Dermis blood vessel endothelial cell (primary cell): ENCODE data around the gene HMGN3. TPM values are rescaled to one million over a fixed set of nuclear protein-coding genes. Genes with fewer than 3 reads are reported as not detected.

Experiments used
- DNase-seq: peaks from one replicate; pipeline ENCODE4 v3.0.0; 2010
- total RNA-seq: library from RNA; depleted of rRNA; stranded (reverse); fragments of >200 nt; gene quantifications from 2 replicates; pipeline ENCODE4 v1.2.3, GENCODE V29; 2014

Gene HMGN3
- total RNA-seq, 1 donor from 2014 or later = 69.3 TPM

- no peak for DNase-seq
These were observed 50.4 kb downstream of the HMGN3 start for GRCh38 chr6:79184086-79184485.

- DNase-seq = no peak
These were observed 54.4 kb downstream of the HMGN3 start for GRCh38 chr6:79180052-79180451.

- DNase-seq = no peak
These were observed 61.1 kb downstream of the HMGN3 start for GRCh38 chr6:79173378-79173777.

- DNase-seq = peak; percentile 89
These were observed 63.5 kb downstream of the HMGN3 start for GRCh38 chr6:79170959-79171358.

GRCh38 chr6:79170431-79170830, 64.1 kb downstream of the HMGN3 start:
- DNase-seq = no peak

- DNase-seq = no peak
These were observed 65.8 kb downstream of the HMGN3 start for GRCh38 chr6:79168695-79168980.

GRCh38 chr6:79167931-79168694, 66.4 kb downstream of the HMGN3 start:
- DNase-seq = peak; percentile 66

GRCh38 chr6:79159846-79160245, 74.6 kb downstream of the HMGN3 start:
- no peak for DNase-seq

- no peak for DNase-seq
These were observed 75.5 kb downstream of the HMGN3 start for GRCh38 chr6:79158856-79159516.

- DNase-seq = no peak
These were observed 76.4 kb downstream of the HMGN3 start for GRCh38 chr6:79157961-79158644.

- DNase-seq = no peak
These were observed 82.2 kb downstream of the HMGN3 start for GRCh38 chr6:79152269-79152737.

Other genes with a start within 250 kb of the HMGN3 start
- gene PHIP, start 156.4 kb downstream of the HMGN3 start, total RNA-seq = 33.7 and 39.4 TPM in 2 replicates